NCI-H345 (cell line): ENCODE measurements around the gene TNFRSF1A.
"Not testable (repeated sequence)": the region's sequence is repeated elsewhere in the genome, so short reads cannot be mapped to it uniquely, and the experiment has no call there.

ENCODE experiments used
- DNase-seq: peaks from one replicate; lab custom pipeline; 2025; lab: John Stamatoyannopoulos, UW

TNFRSF1A gene

DNA sequence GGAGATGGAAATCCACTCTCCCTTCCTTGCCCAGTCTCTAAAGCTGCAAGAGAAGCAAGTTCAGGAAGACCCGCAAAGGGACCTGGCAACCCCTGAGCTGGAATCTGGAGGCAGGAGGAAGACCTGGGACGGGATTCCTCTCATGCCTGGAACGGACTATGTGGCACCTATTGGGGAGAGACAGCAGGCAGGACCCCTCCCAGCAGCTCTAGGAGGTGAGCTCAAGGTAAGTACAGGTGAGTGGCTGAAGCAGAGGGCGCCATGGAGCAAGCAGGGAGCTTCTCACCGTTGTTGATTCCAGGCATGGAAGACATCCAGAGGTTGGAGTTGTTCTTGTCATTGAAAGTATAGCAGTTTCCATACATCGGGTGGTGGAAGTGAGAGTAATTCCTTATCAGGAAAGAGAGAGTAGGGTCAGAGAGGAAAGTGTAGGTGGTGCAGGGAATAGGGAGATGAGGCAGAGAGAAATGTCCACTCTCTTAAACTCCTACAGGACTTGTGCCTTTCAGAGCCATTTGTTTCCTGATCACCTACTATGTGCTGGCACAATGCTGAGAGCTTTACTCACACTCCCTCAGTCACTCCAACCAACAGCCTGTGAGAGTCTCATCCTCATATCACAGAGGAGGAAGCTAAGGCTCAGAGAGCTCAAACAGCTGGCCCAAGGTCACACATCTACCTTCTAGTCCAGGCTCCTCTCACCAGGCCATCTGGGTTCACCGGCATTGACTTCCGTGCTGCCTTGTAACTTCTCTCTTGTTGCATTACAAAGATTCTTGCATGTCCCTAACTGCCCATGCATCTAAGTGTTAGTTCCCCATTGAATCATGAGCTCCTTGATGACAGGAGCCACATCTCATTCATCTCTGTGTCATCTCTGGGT, 13.9 kb upstream of the TNFRSF1A start:
- no peak for DNase-seq

GRCh38 chr12:6354495-6355393, 12.9 kb upstream of the TNFRSF1A start:
- no peak for DNase-seq

- no peak for DNase-seq
These were observed 10.6 kb upstream of the TNFRSF1A start for GRCh38 chr12:6352193-6353173.

DNA sequence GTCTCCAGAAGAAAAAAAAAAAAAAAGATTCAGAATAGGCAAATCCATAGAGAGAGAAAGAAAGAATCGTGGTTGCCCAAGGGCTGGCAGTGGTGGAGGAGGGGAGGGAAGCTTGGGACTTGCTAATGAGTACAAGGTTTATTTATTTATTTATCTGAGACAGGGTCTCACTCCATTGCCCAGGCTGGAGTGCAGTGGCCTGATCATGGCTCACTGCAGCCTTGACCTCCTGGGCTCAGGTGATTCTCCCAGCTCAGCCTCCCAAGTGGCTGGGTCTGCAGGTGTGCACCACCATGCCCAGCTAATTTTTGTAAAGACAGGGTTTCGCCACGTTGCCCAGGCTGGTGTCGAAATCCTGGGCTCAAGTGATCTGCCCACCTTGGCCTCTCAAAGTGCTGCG, 9.7 kb upstream of the TNFRSF1A start:
- no peak for DNase-seq

GRCh38 chr12:6347367-6348338, 5.8 kb upstream of the TNFRSF1A start:
- DNase-seq = no peak

GRCh38 chr12:6346942-6347341, 5.1 kb upstream of the TNFRSF1A start:
- DNase-seq = no peak

DNA sequence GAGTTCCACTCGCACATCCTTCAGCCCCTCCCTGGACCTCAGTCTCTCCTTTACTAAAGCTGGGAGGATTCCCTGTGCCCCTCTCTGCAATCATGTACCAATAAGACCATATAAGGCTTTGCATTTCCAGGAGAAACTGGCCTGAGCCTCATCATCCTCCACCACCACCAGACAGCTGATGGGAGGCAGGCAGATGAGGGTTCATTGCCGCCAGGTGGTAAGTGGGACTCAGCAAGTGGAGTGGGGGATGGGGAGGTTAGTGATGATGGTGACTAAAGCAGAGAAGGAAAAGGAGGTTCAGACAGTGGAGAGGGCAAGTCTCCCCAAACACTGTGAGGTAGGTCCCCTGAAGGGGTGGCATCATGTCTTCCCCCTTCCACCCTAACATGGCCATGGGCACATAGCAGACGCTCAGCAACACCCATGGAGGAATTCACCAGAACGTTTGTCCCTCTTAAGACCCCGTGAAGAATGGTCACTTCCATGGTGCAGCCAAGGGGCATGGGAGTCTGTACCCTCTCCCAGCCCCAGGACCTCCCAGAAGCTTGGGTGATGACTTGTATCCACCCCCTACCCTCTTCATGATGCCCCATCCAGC, 4.5 kb upstream of the TNFRSF1A start:
- DNase-seq = no peak

DNA sequence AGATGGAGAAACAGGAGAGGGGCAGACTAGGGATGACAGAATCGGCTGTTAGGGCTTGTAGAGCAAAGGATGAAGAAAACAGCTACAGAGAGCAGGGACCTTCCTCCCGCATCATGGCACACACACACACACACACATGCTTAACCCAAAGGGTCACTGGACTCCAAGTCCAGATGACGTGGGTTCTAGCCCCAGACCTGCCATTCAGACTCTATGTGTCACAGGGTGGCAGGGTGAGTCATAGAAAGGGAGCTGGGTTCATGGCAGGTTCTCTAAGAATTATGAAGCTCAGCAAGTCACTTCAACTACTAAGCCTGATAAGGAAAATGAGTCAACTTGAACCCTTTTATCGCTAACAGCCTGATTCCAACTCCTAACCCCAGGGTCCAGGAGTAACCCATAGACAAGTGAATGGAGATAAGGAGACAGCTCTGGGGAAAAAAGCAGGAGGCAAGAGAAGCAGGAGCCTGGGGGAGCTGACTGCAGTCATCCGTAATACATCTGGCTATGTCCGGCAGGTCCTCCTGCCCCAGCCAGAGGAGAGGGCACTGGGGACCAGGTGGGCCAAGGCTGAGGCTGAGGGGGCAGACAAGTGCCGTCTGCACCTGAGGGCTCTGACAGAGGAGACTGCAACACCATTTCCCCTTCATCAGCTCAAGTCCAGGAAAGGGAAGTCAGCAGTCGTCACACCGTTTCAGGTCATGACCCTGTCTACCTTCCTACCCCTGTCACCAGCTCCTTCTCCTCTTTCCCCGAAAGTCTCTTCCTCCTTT, 3.6 kb upstream of the TNFRSF1A start:
- no peak for DNase-seq

DNA sequence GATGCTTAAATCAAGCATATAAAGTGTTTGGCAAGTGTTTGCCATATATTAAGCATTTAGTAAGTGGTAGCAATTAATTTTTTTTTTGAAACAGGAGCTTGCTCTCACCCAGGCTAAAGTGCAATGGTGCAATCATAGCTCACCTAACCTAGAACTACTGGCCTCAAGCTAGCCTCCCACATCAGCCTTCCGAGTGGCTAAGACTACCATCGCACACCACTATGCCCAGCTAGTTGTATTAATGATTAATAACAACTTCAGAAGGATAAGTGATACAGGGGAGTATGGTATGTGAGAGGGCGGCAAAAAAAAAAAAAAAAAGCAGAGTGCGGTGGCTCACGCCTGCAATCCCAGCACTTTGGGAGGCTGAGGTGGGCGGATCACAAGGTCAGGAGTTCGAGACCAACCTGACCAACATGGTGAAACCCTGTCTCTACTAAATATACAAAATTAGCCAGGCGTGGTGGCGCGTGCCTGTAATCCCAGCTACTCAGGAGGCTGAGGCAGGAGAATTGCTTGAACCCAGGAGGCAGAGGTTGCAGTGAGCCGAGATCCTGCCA, 2.3 kb upstream of the TNFRSF1A start:
- not testable (repeated sequence) for DNase-seq

DNA sequence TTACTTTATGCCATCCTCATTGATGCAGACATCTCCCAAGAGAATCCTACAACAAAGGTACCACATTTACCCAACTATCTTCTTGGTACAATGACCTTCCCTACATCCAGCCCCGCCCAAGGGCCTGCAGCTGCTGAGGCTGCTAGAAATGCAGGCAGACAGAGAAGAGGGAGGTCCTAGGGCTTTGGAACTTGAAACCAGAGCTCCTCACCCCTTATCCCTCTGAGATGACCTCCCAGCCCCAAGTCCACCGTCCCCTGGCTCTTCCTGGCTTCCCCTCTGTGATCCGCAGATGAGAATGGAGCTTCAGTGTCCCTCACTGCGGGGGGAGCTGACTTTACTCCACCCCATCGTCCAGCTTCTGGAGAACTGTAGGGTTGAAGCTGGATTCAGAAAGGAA, 1.6 kb upstream of the TNFRSF1A start:
- no peak for DNase-seq

- no peak for DNase-seq
These were observed 439 bp upstream of the TNFRSF1A start for GRCh38 chr12:6342140-6342889.

DNA sequence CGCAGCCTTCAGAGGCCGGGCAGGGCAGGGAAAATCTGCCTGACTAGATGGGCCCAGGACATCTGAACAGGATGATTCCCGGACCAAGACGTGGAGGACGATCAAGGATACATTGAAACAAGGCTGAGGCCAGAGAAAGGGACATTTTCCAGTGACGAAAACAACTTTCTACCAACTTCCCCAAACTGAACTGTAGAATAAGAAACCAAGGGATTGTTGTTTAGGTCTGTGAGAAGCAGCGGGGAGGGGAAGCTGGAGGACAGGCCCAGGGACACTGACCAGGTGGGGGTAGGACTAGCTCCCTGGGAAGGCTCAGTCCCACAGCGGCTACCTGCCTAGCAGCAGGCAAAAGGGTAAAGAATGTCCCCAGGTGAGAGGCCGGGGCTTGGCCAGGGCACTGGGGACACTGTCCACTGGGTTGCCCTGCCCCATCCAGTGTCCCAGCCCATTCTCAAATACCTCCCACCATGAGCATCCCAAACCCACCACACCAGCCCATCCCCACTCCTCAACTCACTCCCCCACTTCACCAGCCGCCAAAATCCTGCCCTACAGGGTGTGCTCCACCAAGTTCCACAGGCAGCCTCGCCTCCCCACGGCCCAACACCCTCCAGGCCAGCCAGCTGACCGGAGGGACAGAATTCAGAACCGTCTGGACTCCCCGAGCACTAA, 995 bp downstream of the TNFRSF1A start:
- DNase-seq = no peak

- no peak for DNase-seq
These were observed 1.7 kb downstream of the TNFRSF1A start for GRCh38 chr12:6340032-6340638.

DNA sequence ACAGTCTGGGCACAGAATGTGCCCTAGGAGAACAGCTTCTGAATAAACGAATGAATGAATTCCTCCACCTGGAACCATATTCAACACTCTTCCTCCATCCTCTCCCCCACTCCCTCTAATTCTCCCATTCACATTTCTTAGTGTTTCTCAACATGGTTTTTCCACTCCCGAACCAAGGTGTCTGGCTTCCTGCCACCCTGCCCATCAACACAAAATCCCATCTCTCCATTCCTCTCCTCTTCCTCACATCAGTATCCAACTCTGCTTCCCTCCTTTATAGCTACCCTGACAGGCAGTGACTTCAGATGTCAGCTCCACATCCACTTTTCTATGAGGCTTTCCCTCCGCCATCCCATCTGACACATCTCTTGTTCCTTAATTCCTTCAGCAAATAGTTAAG, 2.9 kb downstream of the TNFRSF1A start:
- DNase-seq = no peak

- DNase-seq = not testable (repeated sequence)
These were observed 3.3 kb downstream of the TNFRSF1A start for GRCh38 chr12:6338536-6338935.

GRCh38 chr12:6337958-6338433, 3.9 kb downstream of the TNFRSF1A start:
- DNase-seq = no peak
